Measurements from ENCODE around the gene C1QTNF1. TPM values are rescaled to one million over a fixed set of nuclear protein-coding genes. Genes with fewer than 3 reads are reported as not detected.

Gene C1QTNF1
- polyA plus RNA-seq, 1 of the 3 experiments (the other 2 are of a cell fraction), result 14.3 TPM

DNA sequence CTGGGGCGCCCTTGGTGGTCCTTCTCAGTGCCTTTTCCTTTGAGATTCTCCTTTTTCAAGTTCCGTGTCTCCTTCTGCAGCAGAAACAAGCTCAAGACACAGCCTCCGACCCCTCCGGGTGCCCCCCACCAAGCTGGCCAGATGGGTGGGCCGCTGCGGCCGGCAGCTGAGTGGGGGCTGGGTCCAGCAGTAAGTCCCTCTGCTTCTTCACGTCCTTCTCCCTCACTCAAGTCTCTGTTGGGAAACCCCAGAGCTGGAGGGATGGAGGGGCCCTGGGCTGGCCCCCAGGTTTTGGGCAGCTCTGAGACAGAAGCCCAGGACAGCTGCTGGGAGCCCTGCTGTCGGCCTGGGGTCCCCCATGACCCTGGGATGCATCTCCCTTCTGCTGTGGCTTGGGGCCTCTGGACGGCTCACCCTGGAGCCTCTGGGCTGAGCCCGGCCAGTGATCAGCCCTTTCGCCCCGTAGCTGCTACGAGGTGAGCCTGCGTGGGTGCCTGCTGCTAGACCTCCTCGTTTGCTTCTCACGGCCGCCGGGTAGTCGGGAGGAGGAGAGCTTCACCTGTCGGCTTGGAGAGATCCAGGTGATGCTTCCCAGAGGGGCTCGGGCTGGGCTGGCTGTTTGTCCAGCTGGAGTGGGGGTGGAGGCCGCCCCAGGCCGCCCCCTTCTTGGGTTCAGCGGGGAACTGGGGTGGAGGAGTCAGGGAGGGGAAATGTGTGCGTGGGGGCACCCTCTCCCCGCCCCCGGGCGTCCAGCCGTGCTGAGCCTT lies 61.4 kb downstream of the C1QTNF1 start:
- ChIA-PET CTCF (interaction anchor here (0.9 to 45.1 kb wide), 21 partner anchors 11 to 623 kb away, joined by 3 to 1305 read pairs (median 8); partner anchors contain the start of gene ENGASE), POLR2A (interaction anchor here (1.7 kb wide), 1 partner anchor 58 kb away, joined by 7 read pairs; no protein-coding TSS in a partner anchor)

DNA sequence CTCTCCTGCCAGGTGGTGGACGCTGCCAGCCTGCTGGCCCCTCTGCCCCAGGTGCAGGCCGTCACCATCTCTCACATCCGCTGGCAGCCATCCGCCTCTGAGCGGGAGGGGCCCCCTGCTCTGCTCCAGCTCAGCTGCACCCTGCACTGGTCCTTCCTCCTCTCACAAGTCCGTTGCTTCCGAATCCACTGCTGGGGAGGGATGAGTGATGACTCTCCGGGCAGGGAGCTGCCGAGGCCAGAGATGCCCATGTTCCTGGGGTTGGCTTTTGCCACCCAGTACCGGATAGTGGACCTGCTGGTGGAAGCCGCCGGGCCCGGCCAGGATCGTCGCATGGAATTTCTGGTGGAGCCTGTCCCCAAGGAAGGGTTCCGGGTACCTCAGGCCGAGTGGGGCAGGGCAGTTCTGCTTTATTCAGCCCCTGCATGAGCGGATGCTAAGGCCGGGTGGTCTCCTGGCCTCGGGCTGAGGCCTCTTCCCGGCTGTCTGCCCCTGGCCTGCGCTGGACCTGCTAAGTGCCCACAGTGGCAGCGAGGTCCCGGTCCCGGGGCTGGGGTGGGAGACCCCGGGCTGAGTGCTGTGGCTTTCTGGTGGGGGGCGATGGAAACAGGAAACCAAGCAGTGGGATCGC lies 62.1 kb downstream of the C1QTNF1 start:
- H3K9ac ChIP-seq, result no peak overlapping the region
- H3K4me2 ChIP-seq, result no peak overlapping the region
- H3K79me2 ChIP-seq (ENCODE audit: insufficient read depth), result no peaks in the 10 kb centered on the region
- CTCF ChIA-PET, result interaction anchor here (1.1 to 45.1 kb wide), 25 partner anchors 12 to 317 kb away, joined by 3 to 1305 read pairs (median 22); partner anchors contain the start of gene ENGASE
- WGBS (ENCODE audit: low lambda C conversion rate), result 91% methylated on average over 26 of the region's 28 CpGs
- POLR2A ChIA-PET, result interaction anchor here (1.7 kb wide), 1 partner anchor 59 kb away, joined by 7 read pairs; no protein-coding TSS in a partner anchor
- no peak for TF ChIP-seq SMC3 (IDR thresholded peaks at IDR 0.05; ENCODE audit: low read depth, low read length)
- no peak for TF ChIP-seq FOSL2 (IDR thresholded peaks at IDR 0.05; ENCODE audit: borderline replicate concordance, low read depth)
- TF ChIP-seq, protein P1, sequence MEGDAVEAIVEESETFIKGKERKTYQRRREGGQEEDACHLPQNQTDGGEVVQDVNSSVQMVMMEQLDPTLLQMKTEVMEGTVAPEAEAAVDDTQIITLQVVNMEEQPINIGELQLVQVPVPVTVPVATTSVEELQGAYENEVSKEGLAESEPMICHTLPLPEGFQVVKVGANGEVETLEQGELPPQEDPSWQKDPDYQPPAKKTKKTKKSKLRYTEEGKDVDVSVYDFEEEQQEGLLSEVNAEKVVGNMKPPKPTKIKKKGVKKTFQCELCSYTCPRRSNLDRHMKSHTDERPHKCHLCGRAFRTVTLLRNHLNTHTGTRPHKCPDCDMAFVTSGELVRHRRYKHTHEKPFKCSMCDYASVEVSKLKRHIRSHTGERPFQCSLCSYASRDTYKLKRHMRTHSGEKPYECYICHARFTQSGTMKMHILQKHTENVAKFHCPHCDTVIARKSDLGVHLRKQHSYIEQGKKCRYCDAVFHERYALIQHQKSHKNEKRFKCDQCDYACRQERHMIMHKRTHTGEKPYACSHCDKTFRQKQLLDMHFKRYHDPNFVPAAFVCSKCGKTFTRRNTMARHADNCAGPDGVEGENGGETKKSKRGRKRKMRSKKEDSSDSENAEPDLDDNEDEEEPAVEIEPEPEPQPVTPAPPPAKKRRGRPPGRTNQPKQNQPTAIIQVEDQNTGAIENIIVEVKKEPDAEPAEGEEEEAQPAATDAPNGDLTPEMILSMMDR (IDR thresholded peaks at IDR 0.05), result no peak
- no peak for TF ChIP-seq YY1 (IDR thresholded peaks at IDR 0.05; ENCODE audit: low read depth)
- TF ChIP-seq, protein P2, sequence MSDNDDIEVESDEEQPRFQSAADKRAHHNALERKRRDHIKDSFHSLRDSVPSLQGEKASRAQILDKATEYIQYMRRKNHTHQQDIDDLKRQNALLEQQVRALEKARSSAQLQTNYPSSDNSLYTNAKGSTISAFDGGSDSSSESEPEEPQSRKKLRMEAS (IDR thresholded peaks at IDR 0.05; ENCODE audit: low read depth), result no peak
- H3K27me3 ChIP-seq (ENCODE audit: insufficient read depth), result no peaks in the 10 kb centered on the region
- DNase-seq, result no peak
- no peak overlapping the region for H3K4me3 ChIP-seq (ENCODE audit: low read depth in 2 of 2, low read length in 1 of 2)
- peaks cover 3% of the 10 kb centered on the region for H3F3A ChIP-seq (replicated peaks; ENCODE audit: insufficient read depth)
- H3K9me2 ChIP-seq, result no peaks in the 10 kb centered on the region
- H3K4me1 ChIP-seq (ENCODE audit: control insufficient read depth in 1 of 2, insufficient read depth in 2 of 2, low read depth in 1 of 2, low read length in 1 of 2), result peaks cover 0 to 13% of the 10 kb centered on the region in 2 experiments; a peak in 1 of 4 replicates
- H2AFZ ChIP-seq (ENCODE audit: low read depth), result no peak overlapping the region
- H3K27ac ChIP-seq (ENCODE audit: low read depth in 2 of 2, low read length in 1 of 2), result no peak overlapping the region
- no peaks in the 10 kb centered on the region for H3K9me3 ChIP-seq
- peaks cover 31% of the 10 kb centered on the region for H4K20me1 ChIP-seq (ENCODE audit: insufficient read depth)
- H3K36me3 ChIP-seq (replicated peaks in 1 of 2; ENCODE audit: control insufficient read depth in 1 of 2, insufficient read depth in 2 of 2, low read length in 1 of 2), result peaks cover 7 to 43% of the 10 kb centered on the region in 2 experiments

More for the DNA sequence above, 61.4 kb downstream of the C1QTNF1 start:
- Histone ChIP-seq H3K4me3 (ENCODE audit: low read depth in 2 of 2, low read length in 1 of 2) (no peak overlapping the region), H3K79me2 (ENCODE audit: insufficient read depth) (no peaks in the 10 kb centered on the region), H2AFZ (ENCODE audit: low read depth) (no peak overlapping the region), H3K9me3 (no peaks in the 10 kb centered on the region), H3K4me2 (no peak overlapping the region), H4K20me1 (ENCODE audit: insufficient read depth) (peaks cover 31% of the 10 kb centered on the region), H3K27me3 (ENCODE audit: insufficient read depth) (no peaks in the 10 kb centered on the region), H3K36me3 (replicated peaks in 1 of 2; ENCODE audit: control insufficient read depth in 1 of 2, insufficient read depth in 2 of 2, low read length in 1 of 2) (peaks cover 7 to 48% of the 10 kb centered on the region in 2 experiments), H3F3A (replicated peaks; ENCODE audit: insufficient read depth) (peaks cover 3% of the 10 kb centered on the region), H3K9me2 (no peaks in the 10 kb centered on the region), H3K27ac (ENCODE audit: low read depth in 2 of 2, low read length in 1 of 2) (no peak overlapping the region), H3K4me1 (ENCODE audit: control insufficient read depth in 1 of 2, insufficient read depth in 2 of 2, low read depth in 1 of 2, low read length in 1 of 2) (peaks cover 0 to 13% of the 10 kb centered on the region in 2 experiments; a peak in 1 of 4 replicates), H3K9ac (no peak overlapping the region)
- no peak for DNase-seq
- 87% methylated on average over 19 of the region's 30 CpGs for WGBS (ENCODE audit: low lambda C conversion rate)
- TF ChIP-seq, protein P3, sequence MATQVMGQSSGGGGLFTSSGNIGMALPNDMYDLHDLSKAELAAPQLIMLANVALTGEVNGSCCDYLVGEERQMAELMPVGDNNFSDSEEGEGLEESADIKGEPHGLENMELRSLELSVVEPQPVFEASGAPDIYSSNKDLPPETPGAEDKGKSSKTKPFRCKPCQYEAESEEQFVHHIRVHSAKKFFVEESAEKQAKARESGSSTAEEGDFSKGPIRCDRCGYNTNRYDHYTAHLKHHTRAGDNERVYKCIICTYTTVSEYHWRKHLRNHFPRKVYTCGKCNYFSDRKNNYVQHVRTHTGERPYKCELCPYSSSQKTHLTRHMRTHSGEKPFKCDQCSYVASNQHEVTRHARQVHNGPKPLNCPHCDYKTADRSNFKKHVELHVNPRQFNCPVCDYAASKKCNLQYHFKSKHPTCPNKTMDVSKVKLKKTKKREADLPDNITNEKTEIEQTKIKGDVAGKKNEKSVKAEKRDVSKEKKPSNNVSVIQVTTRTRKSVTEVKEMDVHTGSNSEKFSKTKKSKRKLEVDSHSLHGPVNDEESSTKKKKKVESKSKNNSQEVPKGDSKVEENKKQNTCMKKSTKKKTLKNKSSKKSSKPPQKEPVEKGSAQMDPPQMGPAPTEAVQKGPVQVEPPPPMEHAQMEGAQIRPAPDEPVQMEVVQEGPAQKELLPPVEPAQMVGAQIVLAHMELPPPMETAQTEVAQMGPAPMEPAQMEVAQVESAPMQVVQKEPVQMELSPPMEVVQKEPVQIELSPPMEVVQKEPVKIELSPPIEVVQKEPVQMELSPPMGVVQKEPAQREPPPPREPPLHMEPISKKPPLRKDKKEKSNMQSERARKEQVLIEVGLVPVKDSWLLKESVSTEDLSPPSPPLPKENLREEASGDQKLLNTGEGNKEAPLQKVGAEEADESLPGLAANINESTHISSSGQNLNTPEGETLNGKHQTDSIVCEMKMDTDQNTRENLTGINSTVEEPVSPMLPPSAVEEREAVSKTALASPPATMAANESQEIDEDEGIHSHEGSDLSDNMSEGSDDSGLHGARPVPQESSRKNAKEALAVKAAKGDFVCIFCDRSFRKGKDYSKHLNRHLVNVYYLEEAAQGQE (IDR thresholded peaks at IDR 0.05; ENCODE audit: low read depth, low read length), result no peak
- TF ChIP-seq JUND (IDR thresholded peaks at IDR 0.05) (no peak), YY1 (IDR thresholded peaks at IDR 0.05; ENCODE audit: low read depth) (no peak), NFIC (IDR thresholded peaks at IDR 0.05; ENCODE audit: borderline replicate concordance) (no peak), GATA2 (CRISPR knock-in tag; IDR thresholded peaks at IDR 0.05) (no peak), SMC3 (IDR thresholded peaks at IDR 0.05; ENCODE audit: low read depth, low read length) (no peak), GABPA (IDR thresholded peaks at IDR 0.05; ENCODE audit: low read depth) (no peak)
- TF ChIP-seq, protein P2 (IDR thresholded peaks at IDR 0.05; ENCODE audit: low read depth), result no peak

Measured in SK-N-SH (cell line).